ENCODE data around the gene EPB41L5. TPM values are rescaled to one million over a fixed set of nuclear protein-coding genes. Genes with fewer than 3 reads are reported as not detected.
A peak's percentile ranks its signal among the peaks of the same experiment; 100 is the strongest.

EPB41L5 gene
- total RNA-seq, 2 experiments from 2014 or later = 5.6 to 14.1 TPM

- Histone ChIP-seq H3K4me3 (ENCODE audit: low read depth, low read length, poor library complexity, severe bottlenecking) (no peak overlapping the region), H3K9me2 (ENCODE audit: insufficient read depth, low read length) (peaks cover under 1% of the 10 kb centered on the region; the same call in 1 of the 2 replicates), H4K20me1 (ENCODE audit: insufficient read depth, low read length) (no peaks in the 10 kb centered on the region), H3K9me3 (ENCODE audit: low read length) (no peaks in the 10 kb centered on the region), H3K79me2 (ENCODE audit: insufficient read depth, low read depth, low read length) (no peaks in the 10 kb centered on the region), H3K36me3 (ENCODE audit: insufficient read depth, low read length) (no peaks in the 10 kb centered on the region), H3K4me2 (ENCODE audit: low read length) (no peak overlapping the region), H3K27ac (ENCODE audit: low read depth, low read length, poor library complexity, severe bottlenecking) (no peak overlapping the region), H3K4me1 (ENCODE audit: insufficient read depth, low read length, poor library complexity, severe bottlenecking) (peaks cover 7% of the 10 kb centered on the region), H2AFZ (ENCODE audit: low read length) (no peak overlapping the region)
- POLR2A ChIA-PET = interaction anchor here (0.6 kb wide), 1 partner anchor 240 kb away, joined by 3 read pairs; no protein-coding TSS in a partner anchor
- no peak for DNase-seq (ENCODE audit: low spot score)
- no TSS peak for BruUV-seq (replicated peaks)
- intact Hi-C loops (cut with micrococcal nuclease; ENCODE audit: unreplicated experiment) = no loop called here
- CTCF ChIA-PET (ENCODE audit: unreplicated experiment) = no interaction called here
- TF ChIP-seq CTCF (conservative IDR thresholded peaks at IDR 0.05; ENCODE audit: low read length) (no peak), EZH2phosphoT487 (IDR thresholded peaks at IDR 0.05; ENCODE audit: borderline replicate concordance, low read depth, low read length) (no peak)
These were observed 11.4 kb upstream of the EPB41L5 start for GRCh38 chr2:120001471-120001870.

GRCh38 chr2:120004254-120004653, 8.6 kb upstream of the EPB41L5 start:
- TF ChIP-seq EZH2phosphoT487 (IDR thresholded peaks at IDR 0.05; ENCODE audit: borderline replicate concordance, low read depth, low read length) = no peak
- no peak for TF ChIP-seq CTCF (conservative IDR thresholded peaks at IDR 0.05; ENCODE audit: low read length)
- H3K4me3 ChIP-seq (ENCODE audit: low read depth, low read length, poor library complexity, severe bottlenecking) = no peak overlapping the region
- no TSS peak for BruUV-seq (replicated peaks)
- POLR2A ChIA-PET = interaction anchor here (0.6 to 1.2 kb wide), 2 partner anchors 8 to 12 kb away, joined by 3 to 4 read pairs; partner anchors contain the start of gene EPB41L5
- intact Hi-C loops (cut with micrococcal nuclease; ENCODE audit: unreplicated experiment) = no loop called here
- H3K4me2 ChIP-seq (ENCODE audit: low read length) = no peak overlapping the region
- DNase-seq (ENCODE audit: low spot score) = no peak
- no peaks in the 10 kb centered on the region for H4K20me1 ChIP-seq (ENCODE audit: insufficient read depth, low read length)
- peaks cover 18% of the 10 kb centered on the region for H3K4me1 ChIP-seq (ENCODE audit: insufficient read depth, low read length, poor library complexity, severe bottlenecking)
- H3K9me2 ChIP-seq (ENCODE audit: insufficient read depth, low read length) = peaks cover 4% of the 10 kb centered on the region; the same call in 1 of the 2 replicates
- H3K36me3 ChIP-seq (ENCODE audit: insufficient read depth, low read length) = no peaks in the 10 kb centered on the region
- no peaks in the 10 kb centered on the region for H3K9me3 ChIP-seq (ENCODE audit: low read length)
- no peaks in the 10 kb centered on the region for H3K79me2 ChIP-seq (ENCODE audit: insufficient read depth, low read depth, low read length)
- CTCF ChIA-PET (ENCODE audit: unreplicated experiment) = no interaction called here
- no peak overlapping the region for H2AFZ ChIP-seq (ENCODE audit: low read length)
- H3K27ac ChIP-seq (ENCODE audit: low read depth, low read length, poor library complexity, severe bottlenecking) = no peak overlapping the region

DNA sequence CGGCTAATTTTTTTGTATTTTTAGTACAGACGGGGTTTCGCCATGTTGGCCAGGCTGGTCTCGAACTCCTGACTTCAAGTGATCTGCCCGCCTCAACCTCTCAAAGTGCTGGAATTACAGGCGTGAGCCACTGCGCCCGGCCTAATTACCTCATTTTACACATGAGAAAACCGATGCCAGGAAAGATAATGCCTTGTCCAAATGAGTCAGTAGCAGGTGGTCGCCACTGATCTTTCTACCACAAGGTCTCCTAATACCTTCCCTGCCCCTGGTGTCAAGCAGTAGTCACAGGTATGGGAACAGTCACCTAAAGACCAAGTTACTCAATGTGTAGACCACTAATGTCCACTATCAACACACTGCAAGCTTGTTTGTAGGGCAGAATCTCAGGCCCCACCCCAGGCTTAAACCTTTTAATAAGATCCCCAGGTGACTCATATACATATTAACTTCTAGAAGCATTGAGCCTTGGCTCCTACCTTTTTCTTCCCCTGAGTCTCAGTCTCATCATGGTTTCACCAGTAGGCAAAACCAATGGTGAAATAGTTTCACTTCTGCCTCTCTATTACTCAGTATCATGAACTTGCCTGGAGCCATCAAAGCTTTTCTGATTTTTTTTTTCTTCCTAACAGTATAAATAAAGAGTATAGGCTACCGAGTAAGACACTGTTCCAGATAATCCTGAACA, 6.9 kb upstream of the EPB41L5 start:
- ChIA-PET POLR2A (interaction anchor here (0.5 to 2.5 kb wide), 3 partner anchors 171 to 586 kb away, joined by 3 to 10 read pairs (median 3); partner anchors contain the start of gene PTPN4), CTCF (ENCODE audit: unreplicated experiment) (no interaction called here)
- intact Hi-C loops (cut with micrococcal nuclease; ENCODE audit: unreplicated experiment) = no loop called here
- no peaks in the 10 kb centered on the region for H3K79me2 ChIP-seq (ENCODE audit: insufficient read depth, low read depth, low read length)
- H3K4me3 ChIP-seq (ENCODE audit: low read depth, low read length, poor library complexity, severe bottlenecking) = peak overlapping the region; percentile 47
- H2AFZ ChIP-seq (ENCODE audit: low read length) = peak overlapping the region; percentile 97
- peaks cover 18% of the 10 kb centered on the region for H3K4me1 ChIP-seq (ENCODE audit: insufficient read depth, low read length, poor library complexity, severe bottlenecking)
- no peaks in the 10 kb centered on the region for H4K20me1 ChIP-seq (ENCODE audit: insufficient read depth, low read length)
- H3K36me3 ChIP-seq (ENCODE audit: insufficient read depth, low read length) = no peaks in the 10 kb centered on the region
- BruUV-seq (replicated peaks) = no TSS peak
- no peak for TF ChIP-seq CTCF (conservative IDR thresholded peaks at IDR 0.05; ENCODE audit: low read length)
- no peak for TF ChIP-seq EZH2phosphoT487 (IDR thresholded peaks at IDR 0.05; ENCODE audit: borderline replicate concordance, low read depth, low read length)
- peak overlapping the region; percentile 14 for H3K27ac ChIP-seq (ENCODE audit: low read depth, low read length, poor library complexity, severe bottlenecking)
- peak; percentile 65 for DNase-seq (ENCODE audit: low spot score)
- H3K9me3 ChIP-seq (ENCODE audit: low read length) = no peaks in the 10 kb centered on the region
- H3K4me2 ChIP-seq (ENCODE audit: low read length) = peak overlapping the region; percentile 62
- peaks cover 4% of the 10 kb centered on the region; the same call in 1 of the 2 replicates for H3K9me2 ChIP-seq (ENCODE audit: insufficient read depth, low read length)
